ENCODE data around the gene PGGT1B.
A peak's percentile ranks its signal among the peaks of the same experiment; 100 is the strongest.

Gene PGGT1B

DNA sequence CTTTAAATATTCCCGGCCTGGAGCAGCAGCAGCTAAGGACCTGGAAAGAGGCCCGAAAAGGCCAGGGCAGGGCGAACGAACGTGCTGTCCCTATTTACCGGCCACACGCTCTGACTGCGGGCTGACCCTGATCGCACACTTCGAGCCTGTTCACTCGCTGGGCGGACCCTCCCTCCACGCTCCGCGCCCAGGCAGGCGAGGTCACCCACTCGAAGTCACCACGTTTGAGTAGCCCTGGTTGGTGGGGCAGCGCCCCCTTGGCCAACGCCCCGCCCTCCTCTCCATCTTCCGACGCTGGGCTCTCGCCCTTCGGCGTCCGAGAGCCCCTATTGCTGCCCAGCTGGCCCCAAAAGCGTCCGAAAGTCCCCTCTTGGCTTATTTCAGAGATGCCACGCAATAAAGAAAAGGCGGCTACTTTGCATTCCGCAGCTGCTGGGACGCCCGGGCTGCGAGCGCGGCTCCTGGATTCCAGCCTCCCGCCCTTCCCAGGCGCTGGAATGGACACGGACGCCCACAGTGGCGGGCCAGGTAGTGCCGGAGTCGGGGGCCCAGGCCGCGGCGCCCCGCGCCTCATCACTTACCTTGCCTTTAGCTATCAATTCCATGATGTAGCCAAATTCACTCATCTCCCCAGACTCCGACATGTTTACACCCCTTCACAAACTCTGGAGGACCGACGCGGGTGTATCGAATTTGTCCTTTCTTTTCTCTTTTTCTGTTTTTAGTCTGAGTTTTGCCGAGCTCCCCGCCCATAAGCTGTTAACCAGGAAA is 83.1 kb downstream of the PGGT1B start:
- no peak for DNase-seq

DNA sequence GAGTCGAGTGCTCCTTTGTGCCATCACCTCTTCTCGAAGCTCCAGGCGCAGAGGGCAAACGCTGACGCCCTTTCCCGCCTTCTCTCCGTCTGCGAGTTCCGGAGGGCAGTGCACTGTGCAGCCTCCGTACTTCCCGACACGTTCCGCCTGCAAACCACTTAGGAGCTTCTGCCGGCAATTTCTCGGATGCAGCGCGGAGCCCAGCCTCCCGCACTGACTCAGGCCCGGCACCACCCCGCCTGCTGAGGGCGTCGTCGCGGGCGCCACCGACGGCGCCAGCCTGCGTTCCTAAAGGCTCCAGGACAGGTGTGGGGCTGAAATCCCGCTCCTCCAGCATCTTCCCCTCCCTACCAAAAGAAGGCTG is 83.7 kb downstream of the PGGT1B start:
- DNase-seq, result no peak

DNA sequence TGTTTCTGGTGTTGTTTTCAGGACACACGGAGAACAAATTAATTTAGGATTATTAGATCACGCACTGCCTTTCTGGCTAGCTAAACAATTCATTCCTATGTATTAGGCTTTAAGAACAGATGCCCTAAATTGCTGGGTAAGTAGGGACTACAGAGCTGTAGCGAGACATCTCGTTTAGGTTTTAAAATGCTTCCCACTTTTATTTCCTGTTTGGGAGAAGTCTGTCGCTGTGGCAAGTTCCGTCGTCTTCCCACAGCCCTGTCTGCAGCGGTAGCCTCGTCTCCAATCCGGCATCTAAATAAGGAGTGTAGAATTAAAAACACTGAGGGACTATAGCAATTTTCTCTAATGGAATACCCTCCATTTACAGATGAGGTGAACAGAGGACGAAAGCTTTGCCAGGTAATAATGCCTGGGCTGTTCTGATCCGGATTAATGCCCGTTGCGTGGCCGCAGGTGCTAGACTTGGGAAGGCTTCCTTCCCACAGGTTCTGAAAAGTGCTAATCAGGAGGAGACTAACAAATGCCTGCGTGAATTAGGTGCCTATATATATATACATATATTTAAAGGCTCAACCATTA is 91.7 kb downstream of the PGGT1B start:
- no peak for DNase-seq

DNA sequence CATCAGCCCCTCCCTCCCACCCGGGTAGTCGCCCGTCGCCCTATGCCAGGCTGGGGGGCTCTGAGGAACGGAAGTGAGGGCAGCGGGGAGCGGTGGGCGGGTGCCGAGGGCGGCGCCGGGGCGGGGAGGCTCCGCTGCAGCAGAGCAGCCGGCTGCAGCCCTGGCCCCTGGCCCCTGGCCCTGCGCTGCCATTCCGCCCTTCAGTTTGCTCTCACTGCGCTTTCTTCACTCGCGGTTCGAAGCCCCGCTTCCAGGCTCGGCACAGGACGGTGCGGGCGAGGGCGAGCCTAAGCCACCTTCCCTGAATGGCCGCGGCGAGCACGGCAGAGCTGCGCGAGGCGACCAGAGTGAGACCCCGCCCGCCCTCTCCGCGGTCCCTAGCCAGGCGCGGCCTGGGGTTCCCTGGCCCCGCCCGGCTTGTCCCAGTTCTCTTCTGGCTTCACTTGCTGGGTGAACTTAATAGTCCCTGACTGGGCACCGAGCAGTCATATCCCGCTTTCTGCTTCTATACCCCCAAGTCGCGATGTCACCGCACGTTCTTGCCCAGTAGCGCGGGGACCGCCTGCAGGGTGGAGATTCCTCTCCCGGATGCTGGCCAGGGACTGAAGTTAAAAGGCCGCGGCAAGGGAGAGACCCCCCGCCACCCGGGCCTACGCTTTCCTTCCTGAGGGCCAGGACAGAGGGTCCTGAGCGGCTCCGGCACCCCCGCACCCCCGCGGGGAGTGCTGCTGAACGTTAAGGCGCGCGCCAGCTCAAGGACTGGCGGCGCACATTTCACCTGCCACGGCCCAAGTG is 92.3 kb downstream of the PGGT1B start:
- DNase-seq, result no peak

DNA sequence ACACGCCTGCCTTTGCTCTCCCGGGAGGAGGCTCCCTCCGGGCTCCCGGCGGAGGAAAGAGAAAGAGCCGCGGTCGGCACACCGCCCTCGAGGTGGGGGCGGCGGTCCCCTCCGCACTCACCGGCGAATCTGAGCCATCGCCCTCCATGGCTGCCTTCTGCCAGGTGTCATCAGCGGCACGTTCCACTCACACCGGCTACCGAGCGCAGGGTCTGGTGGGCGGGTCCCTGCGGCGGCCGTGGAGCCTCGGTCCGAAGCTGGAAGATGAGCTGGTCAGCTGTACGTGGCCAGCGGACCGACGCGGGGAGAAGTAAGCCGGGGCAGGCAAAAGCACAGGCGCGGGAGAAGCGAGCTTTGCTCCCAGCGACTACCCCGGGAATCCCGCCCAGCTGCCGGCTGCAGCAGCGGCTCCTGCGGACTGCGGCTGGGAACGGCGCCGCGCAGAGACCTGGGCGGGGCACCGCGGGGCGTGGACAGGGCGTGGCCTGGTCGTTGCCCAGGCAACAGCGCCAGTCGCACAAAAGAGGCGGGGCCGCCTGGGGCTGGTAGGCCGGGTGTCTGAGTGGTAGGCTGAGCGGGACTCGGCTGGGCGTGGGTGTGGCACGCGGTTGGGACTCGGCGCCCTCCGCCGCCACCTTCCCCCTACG is 93.1 kb downstream of the PGGT1B start, which contains the start of gene TRIM36:
Gene TRIM36, minus strand, starts transcription at position 422 of the 647 bp plus-strand sequence. Its CDS starts 274 bp downstream, at position 148.
- peak; percentile 76 for DNase-seq

DNA sequence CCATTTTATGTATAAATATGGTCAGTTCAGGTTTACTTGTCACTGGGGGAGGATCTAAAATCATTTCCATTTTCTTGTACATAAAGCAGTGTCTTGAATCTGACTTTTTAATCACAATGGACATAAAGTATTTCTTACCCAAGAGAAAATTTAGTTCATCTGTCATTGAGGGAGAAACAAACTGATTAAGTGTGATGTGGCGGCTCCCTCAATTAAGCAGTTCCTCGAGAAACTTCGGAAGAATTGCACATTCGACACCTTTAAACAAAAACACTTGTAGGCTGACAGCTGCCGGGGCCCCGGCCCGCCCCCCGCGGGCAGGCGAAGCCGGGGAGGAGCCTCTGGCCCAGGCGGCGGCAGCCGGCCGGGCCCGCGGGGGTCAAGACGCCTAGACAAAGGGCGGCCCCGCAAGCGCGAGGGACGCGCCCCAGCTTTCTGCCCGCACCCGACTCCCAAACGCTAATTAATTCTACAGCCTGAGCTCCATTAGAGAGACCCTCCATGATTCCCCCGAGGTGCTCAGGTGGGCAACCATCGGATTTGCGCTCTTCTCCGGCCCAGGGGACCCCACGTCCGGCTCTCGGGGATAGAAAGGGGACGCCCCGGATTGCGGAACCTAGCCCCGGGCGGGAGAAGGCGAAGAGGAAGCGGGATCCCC is 93.7 kb downstream of the PGGT1B start:
- no peak for DNase-seq

DNA sequence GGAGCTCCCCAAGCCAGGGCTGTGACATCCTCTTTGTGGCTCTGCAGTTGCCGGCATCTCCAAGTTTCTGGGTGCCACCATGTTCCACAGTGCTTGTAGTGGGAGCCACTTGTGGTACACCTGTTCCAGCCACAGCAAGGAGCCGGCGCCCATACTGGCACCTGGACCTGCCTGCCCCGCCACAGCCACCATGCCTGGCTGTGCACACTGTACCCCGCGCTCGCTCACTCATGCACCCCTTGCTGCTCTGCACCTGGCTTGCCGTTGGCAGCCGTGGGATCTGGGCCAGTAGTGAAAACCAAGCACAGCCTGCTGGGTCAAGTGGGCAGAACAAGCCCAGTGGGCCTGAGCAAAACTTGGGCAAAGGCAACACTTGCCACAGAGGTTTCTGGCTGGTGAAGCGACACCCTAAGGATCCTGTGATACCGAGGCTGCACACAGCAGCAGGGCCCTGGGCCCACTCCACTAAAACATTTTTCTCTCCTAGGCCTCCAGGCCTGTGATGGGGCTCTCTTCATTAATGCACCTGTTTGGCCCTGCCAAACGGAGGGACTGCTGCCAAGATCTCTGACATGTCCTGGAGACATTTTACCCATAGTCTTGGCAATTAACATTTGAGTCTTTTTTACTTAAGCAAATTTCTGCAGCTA is 95.8 kb downstream of the PGGT1B start:
- DNase-seq, result no peak

DNA sequence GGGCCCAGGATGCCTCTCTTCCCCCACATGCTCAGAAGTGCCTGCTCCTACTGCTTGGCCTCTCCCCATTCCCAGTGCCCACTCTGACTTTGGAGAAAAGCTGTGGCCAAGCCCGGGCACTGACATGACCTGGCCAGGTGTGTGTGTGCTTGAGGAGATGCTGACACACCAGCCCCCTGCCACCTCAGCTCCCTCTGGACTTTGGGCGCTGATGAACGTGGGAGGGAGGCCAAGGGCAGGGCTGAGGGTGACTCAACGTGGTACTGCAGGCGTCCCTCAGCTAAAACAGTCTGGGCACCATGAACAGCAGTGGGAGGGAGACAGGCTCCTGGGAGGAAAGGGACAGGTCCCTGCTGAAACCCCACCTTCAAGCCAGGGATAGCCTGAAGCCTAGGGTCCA is 96.9 kb downstream of the PGGT1B start:
- DNase-seq, result no peak

DNA sequence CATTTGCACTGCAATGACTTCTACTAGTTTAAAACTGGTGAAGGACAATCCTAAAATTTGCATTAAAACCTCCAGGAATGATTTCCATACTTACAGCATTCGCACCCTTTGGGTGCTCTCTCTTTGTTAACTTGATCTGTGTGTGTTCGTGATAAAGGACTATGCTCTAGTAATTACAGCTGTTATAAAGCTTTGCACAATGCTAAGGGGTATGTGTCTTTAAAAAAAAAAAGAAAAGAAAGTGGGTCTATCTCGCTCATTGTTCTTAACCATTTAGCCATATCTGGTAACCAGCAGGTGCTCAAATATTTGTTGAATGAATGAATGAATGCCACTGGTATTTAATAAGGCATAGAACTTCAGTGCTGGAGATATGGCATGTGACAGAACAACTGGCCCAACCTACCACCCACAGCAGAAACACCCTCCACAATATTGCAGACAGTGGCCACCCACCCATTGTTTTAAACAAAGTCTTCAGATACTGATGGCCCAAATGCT is 101.7 kb downstream of the PGGT1B start:
- no peak for DNase-seq
